Activated T-helper 2 cell treated with anti-CD3 and anti-CD28 coated beads, Interferon-gamma antibody, Interleukin-2, Interleukin-4, amounts not matched to agents 10 μg/mL and 5 μg/mL and 100 μg/mL, durations not matched to agents 14 hours and 24 hours and 36 hours (primary cell): ENCODE results near the gene YY1. TPM values are rescaled to one million over a fixed set of nuclear protein-coding genes. Genes with fewer than 3 reads are reported as not detected.

Experiments
- DNase-seq: peaks from one replicate; pipeline ENCODE4 v3.0.0; 2021; ENCODE audit warnings: low spot score
- H3K27ac Mint-ChIP-seq: one replicate; pipeline ENCODE4 v1.8.0; 2021; ENCODE audit warnings: mixed read lengths
- H3K27me3 Mint-ChIP-seq: one replicate; pipeline ENCODE4 v1.8.0; 2021; ENCODE audit warnings: low read depth, mixed read lengths
- H3K36me3 Mint-ChIP-seq: one replicate; pipeline ENCODE4 v1.8.0; 2021; ENCODE audit warnings: low read depth, mixed read lengths
- H3K4me1 Mint-ChIP-seq: one replicate; pipeline ENCODE4 v1.8.0; 2021; ENCODE audit warnings: low read depth, mixed read lengths
- H3K4me3 Mint-ChIP-seq: one replicate; pipeline ENCODE4 v1.8.0; 2021; ENCODE audit warnings: low read depth, mild to moderate bottlenecking, moderate library complexity, mixed read lengths
- H3K9me3 Mint-ChIP-seq: one replicate; pipeline ENCODE4 v1.8.0; 2021; ENCODE audit warnings: mixed read lengths
- intact Hi-C: fragments of 100-400 bp; cut with micrococcal nuclease; formaldehyde crosslinking; loops from one replicate; pipeline ENCODE4 v1.15.1; 2023
- total RNA-seq: library from RNA; stranded (reverse); gene quantifications from 2 replicates; pipeline ENCODE4 v1.2.3, GENCODE V29; 2022

The YY1 gene
- 105 TPM in 2 replicates for total RNA-seq

DNA sequence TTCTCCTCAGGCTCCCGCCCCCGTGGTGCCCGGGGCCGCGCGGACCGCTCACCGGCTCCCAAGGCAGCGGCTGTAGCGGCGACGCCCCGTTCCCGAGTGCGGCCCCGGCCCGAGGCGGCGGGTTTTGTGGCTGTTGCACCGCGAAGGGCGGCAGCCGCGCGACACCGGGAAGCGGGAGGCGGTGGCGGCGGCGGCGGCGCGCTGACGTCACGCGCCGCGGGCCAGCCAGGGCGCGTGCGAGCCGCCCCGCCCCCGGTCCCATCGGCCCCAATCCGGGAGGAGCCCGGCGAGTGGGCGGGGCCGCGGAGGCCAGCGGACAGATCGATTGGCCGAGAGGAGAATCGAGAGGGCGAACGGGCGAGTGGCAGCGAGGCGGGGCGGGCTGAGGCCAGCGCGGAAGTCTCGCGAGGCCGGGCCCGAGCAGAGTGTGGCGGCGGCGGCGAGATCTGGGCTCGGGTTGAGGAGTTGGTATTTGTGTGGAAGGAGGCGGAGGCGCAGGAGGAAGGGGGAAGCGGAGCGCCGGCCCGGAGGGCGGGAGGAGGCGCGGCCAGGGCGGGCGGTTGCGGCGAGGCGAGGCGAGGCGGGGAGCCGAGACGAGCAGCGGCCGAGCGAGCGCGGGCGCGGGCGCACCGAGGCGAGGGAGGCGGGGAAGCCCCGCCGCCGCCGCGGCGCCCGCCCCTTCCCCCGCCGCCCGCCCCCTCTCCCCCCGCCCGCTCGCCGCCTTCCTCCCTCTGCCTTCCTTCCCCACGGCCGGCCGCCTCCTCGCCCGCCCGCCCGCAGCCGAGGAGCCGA is at the start of gene YY1:
Gene YY1 (plus strand): TSS at position 726 of the 792 bp plus-strand sequence. CDS start 101 bp downstream, outside the sequence.
- H3K4me1 Mint-ChIP-seq = peaks cover 56% of the 10 kb centered on the region
- no peaks in the 10 kb centered on the region for H3K27me3 Mint-ChIP-seq
- peak within 1 kb of the TSS; percentile 99 for H3K27ac Mint-ChIP-seq
- H3K36me3 Mint-ChIP-seq = peaks cover 55% of the 10 kb centered on the region
- intact Hi-C loops = loop anchor here (1.0 to 2.0 kb wide), 2 partner anchors 24 to 46 kb away; no protein-coding TSS in a partner anchor
- peak; percentile 99 for DNase-seq
- peak within 1 kb of the TSS; percentile 96 for H3K4me3 Mint-ChIP-seq
- H3K9me3 Mint-ChIP-seq = no peaks in the 10 kb centered on the region

DNA sequence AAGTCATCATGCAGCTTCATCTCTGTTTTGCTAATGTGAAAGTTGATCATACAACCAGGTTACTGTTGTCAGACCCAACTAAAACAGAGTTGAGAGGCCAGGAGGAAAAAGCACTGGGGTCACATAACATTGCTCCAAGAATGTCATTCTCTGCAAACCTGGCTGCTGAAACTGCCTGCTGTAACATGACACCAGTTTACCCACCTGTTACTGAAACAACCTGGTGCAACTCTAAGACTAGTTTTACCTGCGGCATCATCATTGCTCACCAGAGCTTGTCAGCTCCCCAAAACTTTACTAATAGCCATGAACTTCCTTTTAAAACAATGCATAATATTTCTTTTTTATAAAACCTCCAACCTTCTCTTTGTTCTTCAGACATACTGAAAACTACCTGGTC is 48.8 kb upstream of the YY1 start:
- Mint-ChIP-seq H3K4me3 (no peak overlapping the region), H3K4me1 (peaks cover 9% of the 10 kb centered on the region), H3K27ac (no peak overlapping the region), H3K27me3 (no peaks in the 10 kb centered on the region), H3K9me3 (no peaks in the 10 kb centered on the region), H3K36me3 (no peaks in the 10 kb centered on the region)
- DNase-seq = no peak
- intact Hi-C loops = loop anchor here (5.0 kb wide), 1 partner anchor 83 kb away; no protein-coding TSS in a partner anchor

- no peak overlapping the region for H3K27ac Mint-ChIP-seq
- H3K27me3 Mint-ChIP-seq = no peaks in the 10 kb centered on the region
- H3K36me3 Mint-ChIP-seq = no peaks in the 10 kb centered on the region
- H3K9me3 Mint-ChIP-seq = no peaks in the 10 kb centered on the region
- DNase-seq = no peak
- peak overlapping the region; percentile 64 for H3K4me3 Mint-ChIP-seq
- H3K4me1 Mint-ChIP-seq = peaks cover 9% of the 10 kb centered on the region
- intact Hi-C loops = loop anchor here (2.0 to 5.0 kb wide), 3 partner anchors 47 to 123 kb away; partner anchors contain the start of gene YY1
Measured at GRCh38 chr14:100191584-100192249, 47.2 kb upstream of the YY1 start.

DNA sequence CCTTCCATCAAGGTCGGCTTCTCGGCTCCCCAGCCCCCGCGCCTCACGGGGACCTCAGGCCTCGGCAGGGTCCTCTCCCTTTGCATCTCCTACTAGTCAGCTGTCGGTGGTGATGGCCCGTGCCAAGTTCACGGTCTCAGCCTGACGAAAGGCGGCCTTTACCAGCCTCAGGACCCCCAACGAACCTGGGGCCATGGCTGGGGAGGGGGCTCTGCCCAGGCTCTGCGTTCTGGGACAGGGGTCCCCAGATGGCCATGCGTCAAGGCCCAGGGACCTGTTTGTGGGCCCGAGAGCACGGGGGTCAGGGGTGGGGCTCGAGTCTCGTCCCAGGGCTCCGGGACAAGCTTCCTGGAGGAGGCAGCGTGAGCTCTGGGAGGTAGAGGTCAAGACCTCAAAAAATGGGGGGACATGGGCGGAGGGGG is 46.7 kb upstream of the YY1 start:
- Mint-ChIP-seq H3K9me3 (no peaks in the 10 kb centered on the region), H3K4me3 (peak overlapping the region; percentile 64), H3K36me3 (no peaks in the 10 kb centered on the region), H3K4me1 (peaks cover 9% of the 10 kb centered on the region), H3K27ac (peak overlapping the region; percentile 84), H3K27me3 (no peaks in the 10 kb centered on the region)
- DNase-seq = no peak
- intact Hi-C loops = loop anchor here (2.0 to 5.0 kb wide), 3 partner anchors 47 to 123 kb away; partner anchors contain the start of gene YY1

DNA sequence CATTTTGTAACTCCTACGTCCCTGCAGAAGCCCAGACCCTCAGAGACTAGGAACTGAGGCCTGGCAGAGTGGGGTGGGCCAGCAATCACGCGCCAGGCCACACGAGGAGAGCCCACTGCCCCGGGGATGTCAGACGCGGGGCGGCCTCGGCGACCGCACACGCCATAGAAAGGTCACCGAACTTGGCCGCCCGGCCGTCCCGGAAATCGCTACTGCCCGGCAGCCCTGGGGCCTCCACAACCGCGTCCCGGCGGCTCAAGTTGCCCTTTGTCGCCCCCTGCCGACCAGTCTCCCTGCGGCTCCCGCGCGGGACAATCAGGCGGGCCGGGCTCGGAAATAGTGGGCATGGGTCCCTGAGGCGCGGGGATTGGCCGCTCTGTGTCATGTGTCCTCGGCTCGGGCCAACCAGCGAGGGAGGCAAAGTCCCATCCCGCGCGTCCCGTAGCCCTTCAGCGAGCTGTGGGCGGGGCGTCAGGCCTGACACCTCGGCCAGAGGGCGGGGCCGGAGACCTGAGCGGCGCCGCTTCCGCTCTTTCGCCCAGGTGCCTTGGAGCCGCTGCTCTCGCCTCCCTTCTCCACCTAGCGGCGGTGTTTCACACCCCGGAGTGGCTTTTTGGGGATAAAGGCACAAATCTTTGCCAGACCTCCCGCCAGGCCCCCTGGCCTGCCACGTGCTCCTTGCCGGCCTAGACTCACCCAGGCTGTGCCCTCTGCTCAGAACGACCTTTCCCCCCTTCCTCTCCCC is 46.1 kb upstream of the YY1 start:
- peak; percentile 100 for DNase-seq
- Mint-ChIP-seq H3K27me3 (no peaks in the 10 kb centered on the region), H3K4me1 (peaks cover 9% of the 10 kb centered on the region), H3K4me3 (peak overlapping the region; percentile 64), H3K36me3 (no peaks in the 10 kb centered on the region), H3K27ac (peak overlapping the region; percentile 84), H3K9me3 (no peaks in the 10 kb centered on the region)
- intact Hi-C loops = loop anchor here (1.0 to 5.0 kb wide), 6 partner anchors 21 to 211 kb away; partner anchors contain the start of genes WDR25 and YY1

GRCh38 chr14:100193417-100194357 is 45.3 kb upstream of the YY1 start:
- H3K4me3 Mint-ChIP-seq = peak overlapping the region; percentile 64
- no peaks in the 10 kb centered on the region for H3K27me3 Mint-ChIP-seq
- intact Hi-C loops = loop anchor here (1.0 to 5.0 kb wide), 6 partner anchors 21 to 211 kb away; partner anchors contain the start of genes WDR25 and YY1
- peaks cover 9% of the 10 kb centered on the region for H3K4me1 Mint-ChIP-seq
- DNase-seq = peak; percentile 13
- H3K36me3 Mint-ChIP-seq = no peaks in the 10 kb centered on the region
- H3K9me3 Mint-ChIP-seq = no peaks in the 10 kb centered on the region
- H3K27ac Mint-ChIP-seq = peak overlapping the region; percentile 84

GRCh38 chr14:100199240-100199860 is 39.6 kb upstream of the YY1 start:
- no peak overlapping the region for H3K27ac Mint-ChIP-seq
- intact Hi-C loops = no loop called here
- no peak overlapping the region for H3K4me3 Mint-ChIP-seq

DNA sequence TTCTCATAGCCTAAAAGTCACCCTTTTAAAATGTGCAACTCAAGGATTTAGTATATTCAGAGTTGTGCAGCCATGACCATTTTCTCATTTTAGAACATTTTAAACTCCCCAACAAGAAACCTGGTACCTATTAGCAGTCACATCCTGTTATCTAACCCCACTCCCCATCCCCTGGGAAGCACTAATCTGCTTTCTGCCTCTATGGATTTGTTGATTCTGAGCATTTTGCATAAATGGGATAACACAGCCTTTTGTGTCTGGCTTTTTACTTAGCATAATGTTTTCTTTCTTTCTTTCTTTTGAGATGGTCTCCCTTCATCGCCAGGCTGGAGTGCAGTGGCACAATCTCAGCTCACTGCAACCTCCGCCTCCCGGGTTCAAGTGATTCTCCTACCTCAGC is 38.6 kb upstream of the YY1 start:
- no peak overlapping the region for H3K27ac Mint-ChIP-seq
- peaks cover 1% of the 10 kb centered on the region for H3K27me3 Mint-ChIP-seq
- H3K4me1 Mint-ChIP-seq = no peaks in the 10 kb centered on the region
- no peak overlapping the region for H3K4me3 Mint-ChIP-seq
- no peaks in the 10 kb centered on the region for H3K9me3 Mint-ChIP-seq
- no peak for DNase-seq
- intact Hi-C loops = no loop called here
- H3K36me3 Mint-ChIP-seq = no peaks in the 10 kb centered on the region

More at GRCh38 chr14:100199240-100199860, 39.6 kb upstream of the YY1 start:
- H3K27me3 Mint-ChIP-seq = peaks cover 1% of the 10 kb centered on the region
- no peaks in the 10 kb centered on the region for H3K4me1 Mint-ChIP-seq
- H3K9me3 Mint-ChIP-seq = no peaks in the 10 kb centered on the region
- no peaks in the 10 kb centered on the region for H3K36me3 Mint-ChIP-seq
- DNase-seq = no peak

GRCh38 chr14:100201701-100202100 is 37.2 kb upstream of the YY1 start:
- no peaks in the 10 kb centered on the region for H3K9me3 Mint-ChIP-seq
- no peak for DNase-seq
- intact Hi-C loops = no loop called here
- peaks cover 1% of the 10 kb centered on the region for H3K27me3 Mint-ChIP-seq
- no peak overlapping the region for H3K27ac Mint-ChIP-seq
- H3K4me3 Mint-ChIP-seq = no peak overlapping the region
- H3K36me3 Mint-ChIP-seq = no peaks in the 10 kb centered on the region
- no peaks in the 10 kb centered on the region for H3K4me1 Mint-ChIP-seq

DNA sequence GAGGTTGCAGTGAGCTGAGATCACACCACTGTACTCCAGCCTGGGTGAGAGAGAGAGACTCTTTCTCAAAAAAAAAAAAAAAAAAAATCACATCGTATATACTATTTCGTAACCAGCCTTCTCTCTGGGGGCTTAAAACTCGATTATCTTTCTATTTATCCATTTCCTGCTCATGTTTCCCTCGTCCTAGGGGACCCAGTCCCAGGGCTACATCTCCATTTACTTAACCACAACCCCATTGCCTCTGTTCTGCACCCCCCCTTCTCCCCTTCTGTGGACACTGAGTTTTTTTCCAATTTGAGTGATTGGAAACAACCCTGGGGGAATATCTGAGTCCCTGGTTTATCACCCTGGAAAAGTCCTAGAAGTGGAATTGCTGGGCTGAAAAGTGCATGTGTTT is 36.2 kb upstream of the YY1 start:
- H3K4me1 Mint-ChIP-seq = no peaks in the 10 kb centered on the region
- H3K9me3 Mint-ChIP-seq = no peaks in the 10 kb centered on the region
- no peak for DNase-seq
- intact Hi-C loops = no loop called here
- H3K36me3 Mint-ChIP-seq = no peaks in the 10 kb centered on the region
- no peak overlapping the region for H3K27ac Mint-ChIP-seq
- H3K27me3 Mint-ChIP-seq = peaks cover 1% of the 10 kb centered on the region
- no peak overlapping the region for H3K4me3 Mint-ChIP-seq

DNA sequence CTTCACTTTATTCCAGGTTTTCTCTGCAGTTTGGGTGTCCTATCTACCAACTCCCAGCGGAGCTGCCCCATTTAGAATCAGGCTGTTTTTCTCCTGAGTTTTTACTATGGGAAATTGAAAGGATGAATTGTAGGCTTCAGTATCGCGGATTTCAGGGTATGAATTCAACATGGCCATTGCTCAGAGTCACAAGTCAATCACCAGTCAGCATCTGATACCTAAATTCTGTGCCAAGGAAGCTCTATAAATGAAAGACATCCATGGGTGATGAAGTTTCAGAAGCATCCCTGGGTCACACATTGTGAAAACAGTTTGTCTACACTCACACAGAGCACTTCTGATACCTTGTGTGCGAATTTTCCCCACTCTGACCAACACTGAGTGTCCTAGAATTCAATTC is 35.8 kb upstream of the YY1 start:
- no peak overlapping the region for H3K4me3 Mint-ChIP-seq
- no peak for DNase-seq
- no peaks in the 10 kb centered on the region for H3K36me3 Mint-ChIP-seq
- peaks cover 1% of the 10 kb centered on the region for H3K27me3 Mint-ChIP-seq
- H3K4me1 Mint-ChIP-seq = no peaks in the 10 kb centered on the region
- H3K9me3 Mint-ChIP-seq = no peaks in the 10 kb centered on the region
- intact Hi-C loops = no loop called here
- no peak overlapping the region for H3K27ac Mint-ChIP-seq
